Hematopoietic multipotent progenitor cell treated with erythropoietin and hydrocortisone succinate and interleukin-3 and kit ligand, for 4 days (in vitro differentiated cells): ENCODE results near the gene FYN.
"Not testable (repeated sequence)": the region's sequence is repeated elsewhere in the genome, so short reads cannot be mapped to it uniquely, and the experiment has no call there.

ENCODE experiments used
- DNase-seq: peaks from one replicate; pipeline ENCODE4 v3.0.0-alpha.2; 2015

The FYN gene

DNA sequence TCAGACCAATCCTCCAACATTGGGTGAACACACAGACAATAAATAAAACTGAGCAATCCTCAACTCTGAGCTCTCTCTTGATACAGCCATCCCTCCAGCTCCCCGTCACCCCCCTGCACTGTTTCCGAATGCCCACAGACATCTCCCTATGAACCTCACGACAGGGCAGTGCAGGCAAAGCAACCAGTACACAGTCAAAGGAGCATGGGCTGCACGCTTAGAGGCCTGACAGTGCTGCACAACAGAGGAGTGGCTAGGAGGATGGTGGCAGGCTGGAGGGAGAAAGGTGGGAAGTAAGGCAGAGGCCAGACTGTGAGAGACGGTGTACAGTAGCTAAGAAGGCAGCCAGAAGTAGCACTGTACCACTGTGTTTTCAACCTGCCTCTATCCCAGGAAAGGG lies 24.0 kb downstream of the FYN start:
- no peak for DNase-seq

GRCh38 chr6:111848262-111848812 lies 24.9 kb downstream of the FYN start:
- DNase-seq, result peak; percentile 61

DNA sequence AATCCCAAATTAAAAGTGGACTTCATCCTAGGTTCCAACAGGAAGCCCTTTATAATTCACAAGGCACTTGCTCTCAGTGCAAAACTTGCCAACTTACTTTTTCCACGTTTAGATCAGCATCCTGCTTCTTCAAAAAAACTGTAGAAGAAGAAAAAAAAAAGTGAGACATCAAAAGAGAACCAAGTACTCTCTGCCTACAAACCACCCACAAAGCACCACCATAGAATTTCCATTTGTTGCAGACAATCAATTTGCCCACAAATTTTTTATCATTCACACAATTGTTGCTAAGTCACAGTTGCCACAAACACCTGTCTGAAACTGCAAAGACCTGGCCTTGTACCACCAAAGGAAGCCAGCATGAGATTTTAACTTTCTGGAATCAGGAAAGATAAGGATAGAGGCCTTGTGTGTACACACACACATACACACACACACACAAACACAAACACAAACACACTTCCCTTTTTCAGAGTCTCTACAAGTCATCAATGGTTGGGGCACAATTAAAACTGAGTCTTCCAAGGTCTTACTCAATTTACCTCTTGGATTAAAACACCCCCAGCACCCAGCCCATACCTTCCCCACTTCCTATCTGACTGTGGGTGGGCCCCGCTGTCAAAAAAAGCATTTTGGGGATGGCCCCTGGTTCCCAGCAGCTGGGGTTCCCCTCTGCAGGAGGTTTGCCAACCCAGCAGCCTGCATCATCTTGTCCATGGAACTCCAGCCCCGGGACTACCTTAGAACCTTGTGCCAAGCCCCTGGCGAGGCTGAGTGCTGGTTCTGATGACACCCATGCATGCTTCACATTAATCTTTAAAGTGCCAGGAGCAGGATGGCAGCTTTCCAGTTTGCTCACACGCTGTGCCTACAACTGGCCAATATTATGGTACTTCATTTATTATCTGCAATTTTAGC lies 26.5 kb downstream of the FYN start:
- peak; percentile 61 for DNase-seq

DNA sequence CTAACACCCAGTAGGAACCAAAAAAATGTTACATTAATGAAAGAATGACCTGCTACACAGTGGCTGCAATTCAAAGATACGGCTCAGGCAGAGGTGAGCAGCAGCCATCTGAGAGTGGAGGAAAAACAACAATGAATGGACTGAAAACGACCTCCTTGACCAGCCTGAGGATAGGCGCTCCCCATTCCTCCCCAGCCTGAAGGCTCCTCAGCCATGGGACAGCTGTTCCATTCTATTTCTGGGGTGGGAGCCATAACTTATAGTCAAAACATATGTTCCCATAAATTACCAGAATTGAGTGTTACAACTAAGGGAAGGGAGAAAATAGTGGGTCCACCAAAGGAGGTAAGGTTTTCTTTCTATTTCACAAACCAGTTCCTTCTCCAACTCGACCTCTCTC lies 27.2 kb downstream of the FYN start:
- DNase-seq, result no peak

DNA sequence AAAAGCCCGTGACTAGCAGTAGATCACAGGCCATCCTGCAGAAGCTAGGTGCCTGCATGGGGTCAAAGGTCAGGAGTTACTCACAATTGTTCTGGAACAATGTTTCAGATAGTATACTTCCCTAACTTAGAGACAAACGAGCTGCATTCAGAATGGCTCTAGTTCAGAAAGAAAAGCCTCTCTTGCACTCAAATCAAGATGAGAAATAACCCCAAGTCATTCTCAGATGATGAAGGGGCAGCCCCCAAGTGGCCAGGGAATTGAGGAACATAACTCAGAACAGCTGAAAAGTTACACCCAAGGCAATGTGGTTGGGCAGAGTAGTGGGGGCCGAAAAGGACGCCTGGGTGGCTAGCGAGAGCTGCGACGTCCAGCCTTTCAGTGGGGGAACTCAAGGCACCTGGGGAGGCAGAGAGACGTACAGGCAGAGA lies 27.8 kb downstream of the FYN start:
- peak; percentile 73 for DNase-seq

GRCh38 chr6:111844921-111845320 lies 28.3 kb downstream of the FYN start:
- DNase-seq, result peak; percentile 68

DNA sequence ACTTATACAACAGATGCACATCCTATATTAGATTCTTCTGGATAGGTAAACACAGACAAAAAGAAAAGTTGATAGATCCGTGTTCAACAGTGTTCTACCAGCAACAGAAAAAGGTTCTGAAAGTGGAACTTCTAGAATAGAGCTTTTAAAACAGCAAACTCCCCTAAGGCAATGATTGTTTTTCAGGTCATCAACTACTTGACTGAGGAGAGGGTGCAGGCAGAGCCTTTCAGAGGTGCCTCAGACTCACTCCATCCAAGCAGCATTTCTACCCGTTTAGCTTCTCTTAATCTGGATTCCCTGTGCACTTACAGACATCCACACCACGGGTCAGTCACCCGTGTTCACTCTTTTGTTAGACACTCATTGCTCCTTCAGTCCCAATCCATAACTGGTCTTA lies 28.9 kb downstream of the FYN start:
- peak; percentile 34 for DNase-seq

GRCh38 chr6:111843347-111844147 lies 29.7 kb downstream of the FYN start:
- peak; percentile 97 for DNase-seq

DNA sequence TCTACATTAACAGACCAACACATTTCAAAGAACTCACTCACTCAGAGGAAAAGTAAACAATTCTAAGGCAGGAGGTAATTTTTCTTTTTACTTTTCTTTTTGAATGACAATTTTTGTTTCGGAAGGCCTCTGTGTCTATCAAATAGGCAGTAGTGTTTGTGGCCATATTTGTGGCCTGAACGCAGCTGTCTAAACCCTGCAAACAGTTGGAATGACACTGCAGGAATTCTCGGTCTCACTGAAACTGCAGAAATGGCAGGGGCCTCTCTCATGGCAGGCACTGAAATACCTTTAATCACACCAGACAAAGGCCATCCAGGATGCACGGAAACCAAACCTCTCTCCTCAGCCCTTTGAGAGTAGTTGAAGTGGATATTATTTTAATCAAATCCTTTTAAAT lies 30.4 kb downstream of the FYN start:
- peak; percentile 75 for DNase-seq

DNA sequence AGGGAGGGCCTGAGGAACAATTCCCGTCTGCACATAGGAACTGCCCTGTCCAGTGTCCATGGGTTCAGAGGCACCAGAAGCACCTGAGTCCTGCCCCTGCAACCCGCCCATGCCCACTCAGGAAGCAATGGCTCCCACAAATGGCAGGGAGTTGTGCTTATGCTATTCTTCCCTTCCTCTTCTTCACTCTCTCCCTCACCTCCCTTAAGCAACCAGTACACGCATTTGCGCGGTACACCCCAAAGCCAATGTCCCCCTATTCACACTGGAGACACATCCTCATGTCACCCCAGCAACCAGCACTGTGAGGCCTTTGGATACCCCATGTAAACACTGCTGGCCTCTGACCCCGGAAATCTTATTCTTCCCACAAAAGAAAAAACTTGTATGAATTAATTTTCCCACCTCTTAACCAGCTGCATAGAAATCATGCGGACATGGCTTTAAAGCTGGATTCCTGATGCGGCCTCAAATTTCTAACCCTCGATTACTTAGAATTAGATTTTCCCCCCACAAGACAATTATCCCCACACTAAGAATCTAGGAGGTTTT lies 30.9 kb downstream of the FYN start:
- peak; percentile 22 for DNase-seq

GRCh38 chr6:111841822-111842221 lies 31.4 kb downstream of the FYN start:
- DNase-seq, result peak; percentile 83

GRCh38 chr6:111840803-111841202 lies 32.4 kb downstream of the FYN start:
- no peak for DNase-seq

- no peak for DNase-seq
Measured at GRCh38 chr6:111838749-111839484, 34.3 kb downstream of the FYN start.

GRCh38 chr6:111837641-111838500 lies 35.4 kb downstream of the FYN start:
- DNase-seq, result no peak

GRCh38 chr6:111837007-111837406 lies 36.2 kb downstream of the FYN start:
- DNase-seq, result no peak

GRCh38 chr6:111835807-111836206 lies 37.4 kb downstream of the FYN start:
- DNase-seq, result no peak

- not testable (repeated sequence) for DNase-seq
Measured at GRCh38 chr6:111835398-111835797, 37.9 kb downstream of the FYN start.

- DNase-seq, result peak; percentile 36
Measured at GRCh38 chr6:111834356-111834755, 38.9 kb downstream of the FYN start.

DNA sequence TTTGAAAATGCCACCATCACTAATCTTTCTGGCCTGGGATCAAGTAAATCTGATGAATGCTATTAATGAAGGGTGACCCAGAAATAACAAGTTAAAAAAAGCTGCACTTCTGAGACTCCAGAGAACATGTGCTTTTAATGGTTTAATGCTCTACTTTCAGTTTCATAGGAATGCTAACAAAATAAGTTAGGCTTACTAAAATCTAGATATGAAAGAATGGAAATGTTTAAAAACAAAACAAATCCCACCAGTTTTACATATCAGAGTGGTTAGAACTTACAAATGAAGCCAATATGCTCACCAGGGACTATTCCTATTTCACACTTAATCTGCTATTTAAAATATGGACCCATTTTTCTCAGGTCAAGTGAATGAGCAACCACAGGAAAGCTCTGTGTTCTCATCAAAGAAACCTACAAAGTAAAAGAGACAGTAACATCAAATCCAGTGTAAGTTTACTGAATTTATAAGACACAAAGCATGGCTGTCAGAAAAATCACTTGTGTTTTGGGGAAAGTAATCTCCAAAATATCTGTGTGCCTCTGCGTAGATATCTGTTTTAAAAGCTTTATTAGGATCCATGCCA lies 40.3 kb downstream of the FYN start:
- DNase-seq, result no peak

GRCh38 chr6:111831408-111831807 lies 41.8 kb downstream of the FYN start:
- no peak for DNase-seq

- DNase-seq, result no peak
Measured at GRCh38 chr6:111829998-111830397, 43.3 kb downstream of the FYN start.
